Choroid plexus epithelial cell (primary cell): ENCODE results near the gene RASAL3.

Experiments
- DNase-seq: peaks from one replicate; pipeline ENCODE4 v3.0.0-alpha.2; 2010; ENCODE audit warnings: low read depth
- H3K4me3 ChIP-seq: 2 replicates; pipeline ENCODE4 v1.5.1; 2011; ENCODE audit warnings: low read depth, mild to moderate bottlenecking, control low read depth, low read length, moderate library complexity
- CTCF ChIP-seq: conservative IDR thresholded peaks from 2 replicates; pipeline ENCODE4 v1.5.1; 2011; ENCODE audit warnings: low read depth, mild to moderate bottlenecking, control low read depth, inconsistent platforms, low read length, moderate library complexity

The RASAL3 gene

GRCh38 chr19:15436012-15436825 is 28.1 kb downstream of the RASAL3 start:
- no peak overlapping the region for H3K4me3 ChIP-seq
- no peak for DNase-seq
- TF ChIP-seq CTCF, result no peak

GRCh38 chr19:15433519-15434069 is 30.8 kb downstream of the RASAL3 start:
- peak overlapping the region; percentile 82 for H3K4me3 ChIP-seq
- no peak for DNase-seq
- no peak for TF ChIP-seq CTCF

- H3K4me3 ChIP-seq, result peak overlapping the region; percentile 82
- no peak for TF ChIP-seq CTCF
- peak; percentile 93 for DNase-seq
Measured at GRCh38 chr19:15432629-15433518, 31.5 kb downstream of the RASAL3 start.

GRCh38 chr19:15432018-15432494 is 32.3 kb downstream of the RASAL3 start:
- no peak for TF ChIP-seq CTCF
- no peak for DNase-seq
- peak overlapping the region; percentile 82 for H3K4me3 ChIP-seq

- H3K4me3 ChIP-seq, result peak overlapping the region; percentile 82
- DNase-seq, result no peak
- no peak for TF ChIP-seq CTCF
Measured at GRCh38 chr19:15431396-15432017, 32.8 kb downstream of the RASAL3 start.

- TF ChIP-seq CTCF, result no peak
- H3K4me3 ChIP-seq, result peak overlapping the region; percentile 7
- DNase-seq, result no peak
Measured at GRCh38 chr19:15430526-15431120, 33.7 kb downstream of the RASAL3 start.
